ENCODE results near the gene IGSF9B. TPM values are rescaled to one million over a fixed set of nuclear protein-coding genes. Genes with fewer than 3 reads are reported as not detected.
A peak's percentile ranks its signal among the peaks of the same experiment; 100 is the strongest.

The IGSF9B gene
- total RNA-seq, 1 donor from 2014 or later, result 8.4 TPM

GRCh38 chr11:133951327-133952198 is 5.2 kb downstream of the IGSF9B start:
- Mint-ChIP-seq H3K9me3 (ENCODE audit: low read depth) (no peaks in the 10 kb centered on the region), H3K27me3 (ENCODE audit: low read depth) (peaks cover 20% of the 10 kb centered on the region), H3K27ac (ENCODE audit: unreplicated experiment) (peak overlapping the region; percentile 87), H3K36me3 (ENCODE audit: low read depth) (no peaks in the 10 kb centered on the region), H3K4me1 (ENCODE audit: low read depth) (peaks cover 59% of the 10 kb centered on the region), H3K4me3 (ENCODE audit: unreplicated experiment) (peak overlapping the region; percentile 70)
- DNase-seq (ENCODE audit: low spot score), result no peak
- TF ChIP-seq CTCF (IDR thresholded peaks at IDR 0.05), result no peak

GRCh38 chr11:133950874-133951326 is 5.9 kb downstream of the IGSF9B start:
- Mint-ChIP-seq H3K27ac (ENCODE audit: unreplicated experiment) (peak overlapping the region; percentile 87), H3K27me3 (ENCODE audit: low read depth) (peaks cover 20% of the 10 kb centered on the region), H3K4me3 (ENCODE audit: unreplicated experiment) (peak overlapping the region; percentile 70), H3K9me3 (ENCODE audit: low read depth) (no peaks in the 10 kb centered on the region), H3K36me3 (ENCODE audit: low read depth) (no peaks in the 10 kb centered on the region), H3K4me1 (ENCODE audit: low read depth) (peaks cover 59% of the 10 kb centered on the region)
- TF ChIP-seq CTCF (IDR thresholded peaks at IDR 0.05), result no peak
- DNase-seq (ENCODE audit: low spot score), result no peak

- no peak for TF ChIP-seq CTCF (IDR thresholded peaks at IDR 0.05)
- Mint-ChIP-seq H3K27me3 (ENCODE audit: low read depth) (peaks cover 18% of the 10 kb centered on the region), H3K4me1 (ENCODE audit: low read depth) (peaks cover 56% of the 10 kb centered on the region), H3K9me3 (ENCODE audit: low read depth) (no peaks in the 10 kb centered on the region), H3K27ac (ENCODE audit: unreplicated experiment) (no peak overlapping the region), H3K36me3 (ENCODE audit: low read depth) (no peaks in the 10 kb centered on the region), H3K4me3 (ENCODE audit: unreplicated experiment) (no peak overlapping the region)
- no peak for DNase-seq (ENCODE audit: low spot score)
Observed at GRCh38 chr11:133950421-133950820, 6.3 kb downstream of the IGSF9B start.

GRCh38 chr11:133949129-133949528 is 7.6 kb downstream of the IGSF9B start:
- H3K36me3 Mint-ChIP-seq (ENCODE audit: low read depth), result peaks cover 3% of the 10 kb centered on the region
- H3K27ac Mint-ChIP-seq (ENCODE audit: unreplicated experiment), result no peak overlapping the region
- no peak overlapping the region for H3K4me3 Mint-ChIP-seq (ENCODE audit: unreplicated experiment)
- DNase-seq (ENCODE audit: low spot score), result no peak
- no peaks in the 10 kb centered on the region for H3K9me3 Mint-ChIP-seq (ENCODE audit: low read depth)
- H3K4me1 Mint-ChIP-seq (ENCODE audit: low read depth), result peaks cover 49% of the 10 kb centered on the region
- no peak for TF ChIP-seq CTCF (IDR thresholded peaks at IDR 0.05)
- peaks cover 12% of the 10 kb centered on the region for H3K27me3 Mint-ChIP-seq (ENCODE audit: low read depth)

GRCh38 chr11:133948711-133949110 is 8.1 kb downstream of the IGSF9B start:
- H3K4me3 Mint-ChIP-seq (ENCODE audit: unreplicated experiment), result no peak overlapping the region
- no peaks in the 10 kb centered on the region for H3K9me3 Mint-ChIP-seq (ENCODE audit: low read depth)
- H3K4me1 Mint-ChIP-seq (ENCODE audit: low read depth), result peaks cover 46% of the 10 kb centered on the region
- no peak for DNase-seq (ENCODE audit: low spot score)
- peaks cover 3% of the 10 kb centered on the region for H3K36me3 Mint-ChIP-seq (ENCODE audit: low read depth)
- no peak overlapping the region for H3K27ac Mint-ChIP-seq (ENCODE audit: unreplicated experiment)
- peaks cover 8% of the 10 kb centered on the region for H3K27me3 Mint-ChIP-seq (ENCODE audit: low read depth)
- TF ChIP-seq CTCF (IDR thresholded peaks at IDR 0.05), result no peak

Data from chondrocyte (in vitro differentiated cells).